Cardiac fibroblast (primary cell): ENCODE measurements around the gene ZNF638.

ENCODE experiments used
- DNase-seq, 2 donors: peaks; one replicate each; pipeline versions ENCODE4 v3.0.0 to v3.0.0-alpha.2; 2010; ENCODE audit warnings: low read depth in 2 of 2
- H3K4me3 ChIP-seq, 2 donors: replicated peaks in 1 of 2; 1 replicate in 1 of 2; 2 replicates in 1 of 2; pipeline ENCODE4 v1.5.1; 2011; ENCODE audit warnings: low read depth in 2 of 2, low read length in 2 of 2, mild to moderate bottlenecking in 2 of 2, moderate library complexity in 1 of 2
- TF ChIP-seq, protein P1 (sequence below): IDR thresholded peaks from one replicate; pipeline ENCODE4 v1.5.1; 2011; ENCODE audit warnings: low read depth, mild to moderate bottlenecking, low read length, inconsistent platforms

Gene ZNF638

DNA sequence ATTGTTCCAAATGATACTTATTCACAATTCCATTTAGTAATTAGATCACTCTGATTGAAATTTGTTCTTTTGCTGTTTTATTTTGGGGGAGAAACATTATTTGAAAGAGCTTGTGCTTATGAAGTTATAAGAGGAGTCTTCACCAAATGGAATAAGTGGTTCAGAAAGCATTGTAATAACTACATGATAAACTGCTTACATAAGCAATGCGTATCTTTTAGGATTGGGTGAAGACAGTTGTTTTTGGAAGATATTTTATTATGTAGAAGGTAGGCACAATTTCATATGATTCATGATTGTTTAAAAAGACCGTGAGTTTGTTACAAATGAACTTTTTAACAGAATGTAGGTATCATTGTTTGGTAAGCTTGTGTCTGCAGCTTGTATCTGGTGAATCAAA lies 14.5 kb downstream of the ZNF638 start:
- TF ChIP-seq, protein P1, sequence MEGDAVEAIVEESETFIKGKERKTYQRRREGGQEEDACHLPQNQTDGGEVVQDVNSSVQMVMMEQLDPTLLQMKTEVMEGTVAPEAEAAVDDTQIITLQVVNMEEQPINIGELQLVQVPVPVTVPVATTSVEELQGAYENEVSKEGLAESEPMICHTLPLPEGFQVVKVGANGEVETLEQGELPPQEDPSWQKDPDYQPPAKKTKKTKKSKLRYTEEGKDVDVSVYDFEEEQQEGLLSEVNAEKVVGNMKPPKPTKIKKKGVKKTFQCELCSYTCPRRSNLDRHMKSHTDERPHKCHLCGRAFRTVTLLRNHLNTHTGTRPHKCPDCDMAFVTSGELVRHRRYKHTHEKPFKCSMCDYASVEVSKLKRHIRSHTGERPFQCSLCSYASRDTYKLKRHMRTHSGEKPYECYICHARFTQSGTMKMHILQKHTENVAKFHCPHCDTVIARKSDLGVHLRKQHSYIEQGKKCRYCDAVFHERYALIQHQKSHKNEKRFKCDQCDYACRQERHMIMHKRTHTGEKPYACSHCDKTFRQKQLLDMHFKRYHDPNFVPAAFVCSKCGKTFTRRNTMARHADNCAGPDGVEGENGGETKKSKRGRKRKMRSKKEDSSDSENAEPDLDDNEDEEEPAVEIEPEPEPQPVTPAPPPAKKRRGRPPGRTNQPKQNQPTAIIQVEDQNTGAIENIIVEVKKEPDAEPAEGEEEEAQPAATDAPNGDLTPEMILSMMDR: no peak
- H3K4me3 ChIP-seq: no peak overlapping the region
- no peak for DNase-seq

DNA sequence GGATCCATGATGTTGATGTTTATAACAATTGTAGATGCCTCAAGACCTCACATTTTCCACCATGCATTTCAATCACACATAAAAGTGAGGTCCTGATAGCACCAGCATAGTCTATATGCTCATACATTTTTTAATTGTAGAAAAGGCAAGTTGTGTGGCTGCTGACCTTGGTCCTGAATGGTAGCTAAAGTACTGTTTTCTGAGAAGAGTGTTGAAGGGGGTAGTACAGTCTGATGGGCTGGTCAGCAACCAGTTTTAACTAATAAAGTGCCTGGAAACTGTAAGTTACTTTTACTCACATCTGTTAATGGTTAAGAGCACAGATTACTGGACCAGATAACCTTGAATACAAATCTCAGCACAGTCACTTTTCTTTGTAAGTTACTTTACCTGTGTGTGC lies 15.9 kb downstream of the ZNF638 start:
- no peak overlapping the region for H3K4me3 ChIP-seq
- peak; percentile 23 to 34 for DNase-seq
- TF ChIP-seq, protein P1: no peak

DNA sequence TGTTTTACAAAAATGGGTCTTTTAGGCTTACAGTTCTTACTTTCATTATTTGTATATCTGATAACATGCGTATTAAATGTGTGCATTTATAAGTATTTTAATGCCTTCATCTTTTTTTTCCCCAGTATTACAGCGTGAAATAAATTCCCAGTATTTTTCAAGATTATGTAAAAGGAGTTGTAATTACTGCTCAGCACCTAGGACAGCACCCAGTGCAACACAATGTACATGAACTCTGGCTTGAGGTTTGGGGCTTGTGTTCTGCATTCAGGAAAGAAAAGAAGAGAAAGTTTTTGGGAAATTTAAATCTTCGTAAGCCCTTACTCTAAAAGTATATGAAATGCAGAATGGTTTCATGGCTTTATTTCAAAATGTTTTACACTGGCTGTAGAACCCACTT lies 16.7 kb downstream of the ZNF638 start:
- no peak overlapping the region for H3K4me3 ChIP-seq
- TF ChIP-seq, protein P1: no peak
- DNase-seq: peak; percentile 54 to 56

DNA sequence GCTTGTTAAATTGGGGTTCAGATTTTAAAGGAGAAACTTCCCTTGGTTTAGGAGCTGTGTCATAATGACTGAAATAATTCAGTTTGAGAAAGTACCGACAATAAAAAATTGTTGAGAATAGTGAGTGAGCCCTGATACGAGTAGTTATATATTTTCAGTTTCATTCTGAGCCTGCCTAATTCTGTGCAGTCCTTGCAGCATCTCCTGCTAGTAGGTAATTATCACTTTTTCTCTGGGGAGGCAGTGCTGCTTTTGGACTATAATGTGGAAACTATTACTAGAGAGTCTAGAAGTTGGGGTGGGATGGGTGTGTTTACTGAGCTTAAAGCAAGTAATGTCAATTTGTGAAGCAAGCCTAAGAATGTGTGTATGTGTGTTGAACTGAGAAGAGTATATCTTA lies 21.7 kb downstream of the ZNF638 start:
- H3K4me3 ChIP-seq: no peak overlapping the region
- no peak for DNase-seq
- TF ChIP-seq, protein P1: no peak

DNA sequence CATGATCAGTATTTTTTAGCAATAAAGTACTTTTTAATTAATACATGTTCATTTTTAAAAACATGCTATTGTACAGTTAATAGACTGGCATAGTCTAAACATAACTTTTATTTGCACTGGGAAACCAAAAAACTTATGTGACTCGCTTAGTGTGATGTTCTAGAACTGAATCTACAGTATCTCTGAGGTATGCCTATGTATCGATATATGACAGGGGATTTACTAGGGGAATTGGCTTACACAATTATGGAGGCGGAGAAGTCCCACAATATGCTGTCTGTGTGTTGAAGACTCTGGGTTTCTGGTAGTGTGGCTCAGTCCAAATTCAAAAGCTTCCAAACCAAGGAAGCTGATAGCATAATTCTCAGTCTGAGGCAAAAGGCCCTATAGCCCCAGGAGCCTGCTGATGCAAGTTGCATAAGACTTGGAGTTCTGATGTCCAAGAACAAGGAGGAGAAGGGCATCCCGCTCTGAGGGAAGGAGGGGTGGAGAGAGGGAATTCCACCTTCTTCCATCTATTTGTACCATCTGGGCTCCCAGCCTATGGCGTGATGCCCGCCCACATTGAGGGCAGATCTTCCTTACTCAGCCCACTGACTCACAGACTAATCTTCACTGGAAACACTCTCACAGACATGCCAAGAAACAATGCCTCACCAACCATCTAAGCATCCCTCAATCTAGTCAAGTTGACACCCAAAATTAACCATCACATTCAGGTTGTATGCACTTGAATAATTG lies 27.5 kb downstream of the ZNF638 start:
- H3K4me3 ChIP-seq: no peak overlapping the region
- peak; percentile 48 to 57 for DNase-seq
- TF ChIP-seq, protein P1: no peak

DNA sequence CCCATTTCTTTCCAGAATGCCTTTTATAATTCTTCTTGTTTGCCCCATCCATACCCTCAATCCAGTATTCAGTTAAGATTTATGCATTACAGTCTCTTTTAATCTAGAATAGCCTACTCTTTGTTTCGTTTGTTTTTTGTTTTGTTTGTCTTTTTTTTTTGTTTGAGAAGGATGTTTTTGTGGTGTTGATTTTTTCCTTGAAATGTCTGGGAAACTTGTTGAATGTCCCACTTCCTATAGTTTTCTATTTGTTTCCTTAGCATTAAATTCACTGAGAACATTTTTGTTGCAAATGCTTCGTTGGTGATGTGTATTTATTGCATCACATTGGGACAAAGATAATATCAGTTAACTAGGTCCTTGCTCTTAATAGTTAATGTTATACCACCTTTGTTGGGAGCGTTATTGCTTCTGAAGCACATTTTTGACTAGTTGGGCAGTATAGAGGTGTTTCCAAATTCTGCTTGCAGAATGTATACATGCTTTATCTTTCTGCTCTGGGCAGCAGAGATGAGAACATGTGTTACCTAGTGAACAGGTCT lies 28.9 kb downstream of the ZNF638 start:
- H3K4me3 ChIP-seq: no peak overlapping the region
- TF ChIP-seq, protein P1: no peak
- DNase-seq: no peak
